ENCODE measurements around the gene ATP13A3. TPM values are rescaled to one million over a fixed set of nuclear protein-coding genes. Genes with fewer than 3 reads are reported as not detected.
A peak's percentile ranks its signal among the peaks of the same experiment; 100 is the strongest.

Gene ATP13A3
- total and polyA plus RNA-seq, 4 donors: 26.6 to 166 (median 75.5) TPM

- H3K4me3 ChIP-seq: no peak overlapping the region
- H3K9ac ChIP-seq (ENCODE audit: insufficient read depth in 1 of 2, low read length in 2 of 2): no peak overlapping the region
- no peak for TF ChIP-seq CTCF (IDR thresholded peaks at IDR 0.05; ENCODE audit: control extremely low read depth, extremely low read depth)
- ATAC-seq (ENCODE audit: insufficient read depth, low FRiP score) (no peak), DNase-seq (no peak)
- peak overlapping the region in 1 of 2 donors; percentile 72 for H3K27ac ChIP-seq (ENCODE audit: low read depth in 1 of 2, low read length in 1 of 2)
- H3K36me3 ChIP-seq (ENCODE audit: control insufficient read depth in 4 of 4, insufficient read depth in 4 of 4, low read length in 4 of 4): peaks cover 0 to 4% (median 2%) of the 10 kb centered on the region in 4 donors
- H3K9me3 ChIP-seq (ENCODE audit: control insufficient read depth in 4 of 4, insufficient read depth in 3 of 4, low read length in 3 of 4): no peaks in the 10 kb centered on the region
- no peaks in the 10 kb centered on the region for H3K27me3 ChIP-seq (ENCODE audit: control insufficient read depth in 3 of 3, insufficient read depth in 3 of 3, low read length in 2 of 3)
- peaks cover 0 to 37% (median 4%) of the 10 kb centered on the region in 5 donors for H3K4me1 ChIP-seq (ENCODE audit: control insufficient read depth in 5 of 5, insufficient read depth in 5 of 5, low read length in 5 of 5)
- 80 to 88% methylated on average over 5 of the region's 5 CpGs for WGBS, 2 donors
Observed at GRCh38 chr3:194481525-194482195, 5.1 kb downstream of the ATP13A3 start.

DNA sequence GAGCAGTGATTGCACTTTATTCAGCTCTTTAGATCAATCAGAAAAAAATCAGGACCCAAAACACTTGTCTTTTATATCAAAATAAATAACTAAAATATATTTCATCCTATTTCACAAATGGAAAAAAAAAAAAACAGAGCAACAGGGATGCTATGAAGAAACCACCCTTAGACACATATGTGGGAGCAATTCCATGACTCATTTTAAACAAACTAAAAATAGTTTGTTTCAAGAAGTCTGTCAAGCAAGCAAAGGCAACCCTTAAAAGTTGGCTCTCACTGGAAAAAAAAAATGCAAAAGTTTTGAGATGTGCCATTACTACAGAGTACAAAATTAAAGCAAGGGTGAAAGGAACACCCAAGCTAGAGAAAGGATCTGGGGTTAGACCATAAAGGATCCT lies 5.7 kb downstream of the ATP13A3 start:
- ATAC-seq (ENCODE audit: insufficient read depth, low FRiP score) (no peak), DNase-seq (no peak)
- no peak overlapping the region for H3K4me3 ChIP-seq
- H3K27ac ChIP-seq (ENCODE audit: low read depth in 1 of 2, low read length in 1 of 2): peak overlapping the region in 1 of 2 donors; percentile 71
- H3K36me3 ChIP-seq (ENCODE audit: control insufficient read depth in 4 of 4, insufficient read depth in 4 of 4, low read length in 4 of 4): peaks cover 0 to 4% (median 2%) of the 10 kb centered on the region in 4 donors
- no peaks in the 10 kb centered on the region for H3K9me3 ChIP-seq (ENCODE audit: control insufficient read depth in 4 of 4, insufficient read depth in 3 of 4, low read length in 3 of 4)
- no peak overlapping the region for H3K9ac ChIP-seq (ENCODE audit: insufficient read depth in 1 of 2, low read length in 2 of 2)
- TF ChIP-seq CTCF (IDR thresholded peaks at IDR 0.05; ENCODE audit: control extremely low read depth, extremely low read depth): no peak
- peaks cover 0 to 37% (median 4%) of the 10 kb centered on the region in 5 donors for H3K4me1 ChIP-seq (ENCODE audit: control insufficient read depth in 5 of 5, insufficient read depth in 5 of 5, low read length in 5 of 5)
- H3K27me3 ChIP-seq (ENCODE audit: control insufficient read depth in 3 of 3, insufficient read depth in 3 of 3, low read length in 2 of 3): no peaks in the 10 kb centered on the region

GRCh38 chr3:194476784-194477183 lies 10.0 kb downstream of the ATP13A3 start:
- TF ChIP-seq CTCF (IDR thresholded peaks at IDR 0.05; ENCODE audit: control extremely low read depth, extremely low read depth): no peak
- no peak for DNase-seq
- H3K27me3 ChIP-seq (ENCODE audit: control insufficient read depth in 3 of 3, insufficient read depth in 3 of 3, low read length in 2 of 3): no peaks in the 10 kb centered on the region

More at GRCh38 chr3:194476784-194477183, 10.0 kb downstream of the ATP13A3 start:
- peaks cover 0 to 24% (median 0%) of the 10 kb centered on the region in 5 donors for H3K4me1 ChIP-seq (ENCODE audit: control insufficient read depth in 5 of 5, insufficient read depth in 5 of 5, low read length in 5 of 5)
- H3K27ac ChIP-seq (ENCODE audit: low read depth in 1 of 2, low read length in 1 of 2): peak overlapping the region in 1 of 2 donors; percentile 89
- H3K4me3 ChIP-seq: no peak overlapping the region
- H3K36me3 ChIP-seq (ENCODE audit: control insufficient read depth in 4 of 4, insufficient read depth in 4 of 4, low read length in 4 of 4): peaks cover 0 to 2% (median under 1%) of the 10 kb centered on the region in 4 donors
- no peak for ATAC-seq (ENCODE audit: insufficient read depth, low FRiP score)
- H3K9me3 ChIP-seq (ENCODE audit: control insufficient read depth in 4 of 4, insufficient read depth in 3 of 4, low read length in 3 of 4): no peaks in the 10 kb centered on the region
- WGBS, 2 donors: 88 to 90% methylated on average over 4 of the region's 4 CpGs
- H3K9ac ChIP-seq (ENCODE audit: insufficient read depth in 1 of 2, low read length in 2 of 2): no peak overlapping the region

Data from lung (tissue), 12 donors.